GM23338 (cell line): ENCODE results near the gene ABCF2. TPM values are rescaled to one million over a fixed set of nuclear protein-coding genes. Genes with fewer than 3 reads are reported as not detected.

Source experiments
- ATAC-seq: fragments of 200-7000 bp; cut with Tn5 transposase; 3 replicates; pipeline ENCODE4 v1.9.1; 2020
- DNase-seq: peaks from one replicate; pipeline ENCODE4 v3.0.0-alpha.2; 2015; ENCODE audit warnings: low spot score
- H2AFZ ChIP-seq: fragments of 200-600 bp; sonication (generic); 2 replicates; pipeline ENCODE4 v1.8.0; 2016; ENCODE audit warnings: antibody characterized with exemption, mild to moderate bottlenecking, moderate library complexity
- H3F3A ChIP-seq: fragments of 200-600 bp; sonication (generic); replicated peaks from 2 replicates; pipeline ENCODE4 v1.8.0; 2017; ENCODE audit warnings: antibody characterized with exemption, mixed run types, low read depth
- H3K27ac ChIP-seq: fragments of 200-600 bp; sonication (generic); 2 replicates; pipeline ENCODE4 v1.6.1; 2016; ENCODE audit warnings: low read depth
- H3K27me3 ChIP-seq: fragments of 200-600 bp; sonication (generic); 2 replicates; pipeline ENCODE4 v1.8.0; 2016; ENCODE audit warnings: mild to moderate bottlenecking, mixed run types, moderate library complexity; ENCODE audit not compliant: insufficient read depth
- H3K36me3 ChIP-seq: fragments of 200-600 bp; sonication (generic); 2 replicates; pipeline ENCODE4 v1.8.0; 2016; ENCODE audit warnings: mild to moderate bottlenecking; ENCODE audit not compliant: insufficient read depth
- H3K4me1 ChIP-seq: fragments of 200-600 bp; sonication (generic); 2 replicates; pipeline ENCODE4 v1.8.0; 2016; ENCODE audit warnings: mild to moderate bottlenecking, moderate library complexity; ENCODE audit not compliant: insufficient read depth
- H3K4me2 ChIP-seq: fragments of 200-600 bp; sonication (generic); 2 replicates; pipeline ENCODE4 v1.7.1; 2017; ENCODE audit warnings: mixed run types
- H3K4me3 ChIP-seq: fragments of 200-600 bp; sonication (generic); 2 replicates; pipeline ENCODE4 v1.6.1; 2016; ENCODE audit warnings: mixed run types
- H3K79me2 ChIP-seq: fragments of 200-600 bp; sonication (generic); replicated peaks from 2 replicates; pipeline ENCODE4 v1.8.0; 2017; ENCODE audit warnings: mild to moderate bottlenecking; ENCODE audit not compliant: insufficient read depth
- H3K9me2 ChIP-seq: fragments of 200-600 bp; sonication (generic); 2 replicates; pipeline ENCODE4 v1.8.0; 2017; ENCODE audit not compliant: insufficient read depth
- H4K20me1 ChIP-seq: fragments of 200-600 bp; sonication (generic); replicated peaks from 2 replicates; pipeline ENCODE4 v1.8.0; 2017; ENCODE audit warnings: mild to moderate bottlenecking; ENCODE audit not compliant: insufficient read depth
- H3K27ac Mint-ChIP-seq: 2 replicates; pipeline ENCODE4 v1.8.0; 2020; ENCODE audit warnings: inconsistent platforms, mild to moderate bottlenecking, moderate library complexity, mixed read lengths
- H3K27me3 Mint-ChIP-seq: 3 replicates; pipeline ENCODE4 v1.8.0; 2022; ENCODE audit warnings: low read depth, mild to moderate bottlenecking, moderate library complexity, mixed read lengths, inconsistent platforms; ENCODE audit not compliant: insufficient read depth, poor library complexity
- H3K36me3 Mint-ChIP-seq: 3 replicates; pipeline ENCODE4 v1.8.0; 2021; ENCODE audit warnings: low read depth, mild to moderate bottlenecking, inconsistent platforms, moderate library complexity, mixed read lengths
- H3K4me1 Mint-ChIP-seq: 3 replicates; pipeline ENCODE4 v1.8.0; 2020; ENCODE audit warnings: mild to moderate bottlenecking, inconsistent platforms, mixed read lengths
- H3K4me3 Mint-ChIP-seq: 3 replicates; pipeline ENCODE4 v1.8.0; 2021; ENCODE audit warnings: moderate library complexity, mild to moderate bottlenecking, inconsistent platforms, mixed read lengths
- H3K9me3 Mint-ChIP-seq: 3 replicates; pipeline ENCODE4 v1.8.0; 2020; ENCODE audit warnings: moderate library complexity, mild to moderate bottlenecking, inconsistent platforms, mixed read lengths
- CREB1 ChIP-seq: fragments of 250-450 bp; sonication (Bioruptor Pico); IDR thresholded peaks from 2 replicates; pipeline ENCODE4 v1.5.0; 2020; ENCODE audit warnings: low read depth, mild to moderate bottlenecking, moderate library complexity
- CTCF ChIP-seq, 2 experiments: fragments of 200-600 bp in 1 of 2; sonication (generic) in 1 of 2; conservative IDR thresholded peaks; 2 replicates each; pipeline versions ENCODE4 v1.5.1 to v1.6.1; 2016 to 2017; ENCODE audit warnings: antibody characterized with exemption in 2 of 2, low read depth in 2 of 2, mild to moderate bottlenecking in 2 of 2, moderate library complexity in 1 of 2
- ETS1 ChIP-seq: IDR thresholded peaks from 2 replicates; pipeline ENCODE4 v1.6.1; 2016; ENCODE audit warnings: antibody characterized with exemption
- EZH2 ChIP-seq: fragments of 200-600 bp; sonication (generic); IDR thresholded peaks from one replicate; pipeline ENCODE4 v1.8.0; 2017; ENCODE audit warnings: antibody characterized with exemption, mild to moderate bottlenecking, low read depth; ENCODE audit not compliant: unreplicated experiment
- EZH2phosphoT487 ChIP-seq: fragments of 200-600 bp; sonication (generic); IDR thresholded peaks from one replicate; pipeline ENCODE4 v1.8.1; 2018; ENCODE audit warnings: antibody characterized with exemption; ENCODE audit not compliant: unreplicated experiment
- JUNB ChIP-seq: IDR thresholded peaks from one replicate; pipeline ENCODE4 v1.6.1; 2016; ENCODE audit warnings: antibody characterized with exemption; ENCODE audit not compliant: unreplicated experiment
- NANOG ChIP-seq: IDR thresholded peaks from 2 replicates; pipeline ENCODE4 v1.6.1; 2016; ENCODE audit warnings: antibody characterized with exemption, borderline replicate concordance
- POLR2AphosphoS5 ChIP-seq: IDR thresholded peaks from 2 replicates; pipeline ENCODE4 v1.6.1; 2016; ENCODE audit warnings: antibody characterized with exemption, low read depth
- REST ChIP-seq: IDR thresholded peaks from one replicate; pipeline ENCODE4 v1.6.1; 2018; ENCODE audit warnings: antibody characterized with exemption; ENCODE audit not compliant: unreplicated experiment
- STAT1 ChIP-seq: IDR thresholded peaks from one replicate; pipeline ENCODE4 v1.6.1; 2016; ENCODE audit warnings: antibody characterized with exemption; ENCODE audit not compliant: unreplicated experiment
- ZNF114 ChIP-seq: fragments of 250-450 bp; sonication (Bioruptor Pico); IDR thresholded peaks from 2 replicates; pipeline ENCODE4 v1.5.0; 2020; ENCODE audit warnings: mild to moderate bottlenecking, moderate library complexity
- ZNF331 ChIP-seq: fragments of 250-450 bp; sonication (Bioruptor Pico); IDR thresholded peaks from 2 replicates; pipeline ENCODE4 v1.5.0; 2020; ENCODE audit warnings: low read depth, mild to moderate bottlenecking, moderate library complexity
- polyA plus RNA-seq: library from polyadenylated mRNA; unstranded; fragments of >200 nt; fragmentation: Nextera tagmentation; extraction: Ambion mirVana; gene quantifications from 2 replicates; pipeline ENCODE4 v1.2.1, GENCODE V29; 2016
- total RNA-seq: library from RNA; depleted of rRNA; stranded (reverse); fragments of >200 nt; shearing (Covaris generic); gene quantifications from 2 replicates; pipeline ENCODE4 v1.2.3, GENCODE V29; 2014
- TF ChIP-seq, protein P1 (sequence below): fragments of 250-450 bp; sonication (Bioruptor Pico); IDR thresholded peaks from 2 replicates; pipeline ENCODE4 v1.5.0; 2020; ENCODE audit warnings: mild to moderate bottlenecking, moderate library complexity

Gene ABCF2
- total and polyA plus RNA-seq, 2 experiments from 2014 or later, result 18.7 to 58.7 TPM

- peaks cover 20% of the 10 kb centered on the region for H3K27me3 Mint-ChIP-seq
- ATAC-seq (no peak), DNase-seq (no peak)
- H3K27ac ChIP-seq, result no peak overlapping the region
- H3K4me1 Mint-ChIP-seq, result peaks cover 12% of the 10 kb centered on the region
- H3K27ac Mint-ChIP-seq, result no peak overlapping the region
- no peak overlapping the region for H3K4me3 ChIP-seq
- no peaks in the 10 kb centered on the region for H3K36me3 ChIP-seq
- H3K4me1 ChIP-seq, result no peaks in the 10 kb centered on the region
- H3K9me2 ChIP-seq, result 0 out of 2 replicates have a peak, but pooled peaks cover 5% of the 10 kb centered on the region
- no peak overlapping the region for H3K4me3 Mint-ChIP-seq
- no peak for TF ChIP-seq CREB1 (CRISPR knock-in tag)
- TF ChIP-seq CTCF (conservative IDR thresholded peaks at IDR 0.05; ENCODE audit: low read depth in 2 of 2), result no peak
- no peak for TF ChIP-seq NANOG
- TF ChIP-seq STAT1, result no peak
- no peak for TF ChIP-seq ZNF331 (CRISPR knock-in tag)
- TF ChIP-seq POLR2AphosphoS5, result no peak
- no peak for TF ChIP-seq EZH2phosphoT487
- TF ChIP-seq, protein P1, sequence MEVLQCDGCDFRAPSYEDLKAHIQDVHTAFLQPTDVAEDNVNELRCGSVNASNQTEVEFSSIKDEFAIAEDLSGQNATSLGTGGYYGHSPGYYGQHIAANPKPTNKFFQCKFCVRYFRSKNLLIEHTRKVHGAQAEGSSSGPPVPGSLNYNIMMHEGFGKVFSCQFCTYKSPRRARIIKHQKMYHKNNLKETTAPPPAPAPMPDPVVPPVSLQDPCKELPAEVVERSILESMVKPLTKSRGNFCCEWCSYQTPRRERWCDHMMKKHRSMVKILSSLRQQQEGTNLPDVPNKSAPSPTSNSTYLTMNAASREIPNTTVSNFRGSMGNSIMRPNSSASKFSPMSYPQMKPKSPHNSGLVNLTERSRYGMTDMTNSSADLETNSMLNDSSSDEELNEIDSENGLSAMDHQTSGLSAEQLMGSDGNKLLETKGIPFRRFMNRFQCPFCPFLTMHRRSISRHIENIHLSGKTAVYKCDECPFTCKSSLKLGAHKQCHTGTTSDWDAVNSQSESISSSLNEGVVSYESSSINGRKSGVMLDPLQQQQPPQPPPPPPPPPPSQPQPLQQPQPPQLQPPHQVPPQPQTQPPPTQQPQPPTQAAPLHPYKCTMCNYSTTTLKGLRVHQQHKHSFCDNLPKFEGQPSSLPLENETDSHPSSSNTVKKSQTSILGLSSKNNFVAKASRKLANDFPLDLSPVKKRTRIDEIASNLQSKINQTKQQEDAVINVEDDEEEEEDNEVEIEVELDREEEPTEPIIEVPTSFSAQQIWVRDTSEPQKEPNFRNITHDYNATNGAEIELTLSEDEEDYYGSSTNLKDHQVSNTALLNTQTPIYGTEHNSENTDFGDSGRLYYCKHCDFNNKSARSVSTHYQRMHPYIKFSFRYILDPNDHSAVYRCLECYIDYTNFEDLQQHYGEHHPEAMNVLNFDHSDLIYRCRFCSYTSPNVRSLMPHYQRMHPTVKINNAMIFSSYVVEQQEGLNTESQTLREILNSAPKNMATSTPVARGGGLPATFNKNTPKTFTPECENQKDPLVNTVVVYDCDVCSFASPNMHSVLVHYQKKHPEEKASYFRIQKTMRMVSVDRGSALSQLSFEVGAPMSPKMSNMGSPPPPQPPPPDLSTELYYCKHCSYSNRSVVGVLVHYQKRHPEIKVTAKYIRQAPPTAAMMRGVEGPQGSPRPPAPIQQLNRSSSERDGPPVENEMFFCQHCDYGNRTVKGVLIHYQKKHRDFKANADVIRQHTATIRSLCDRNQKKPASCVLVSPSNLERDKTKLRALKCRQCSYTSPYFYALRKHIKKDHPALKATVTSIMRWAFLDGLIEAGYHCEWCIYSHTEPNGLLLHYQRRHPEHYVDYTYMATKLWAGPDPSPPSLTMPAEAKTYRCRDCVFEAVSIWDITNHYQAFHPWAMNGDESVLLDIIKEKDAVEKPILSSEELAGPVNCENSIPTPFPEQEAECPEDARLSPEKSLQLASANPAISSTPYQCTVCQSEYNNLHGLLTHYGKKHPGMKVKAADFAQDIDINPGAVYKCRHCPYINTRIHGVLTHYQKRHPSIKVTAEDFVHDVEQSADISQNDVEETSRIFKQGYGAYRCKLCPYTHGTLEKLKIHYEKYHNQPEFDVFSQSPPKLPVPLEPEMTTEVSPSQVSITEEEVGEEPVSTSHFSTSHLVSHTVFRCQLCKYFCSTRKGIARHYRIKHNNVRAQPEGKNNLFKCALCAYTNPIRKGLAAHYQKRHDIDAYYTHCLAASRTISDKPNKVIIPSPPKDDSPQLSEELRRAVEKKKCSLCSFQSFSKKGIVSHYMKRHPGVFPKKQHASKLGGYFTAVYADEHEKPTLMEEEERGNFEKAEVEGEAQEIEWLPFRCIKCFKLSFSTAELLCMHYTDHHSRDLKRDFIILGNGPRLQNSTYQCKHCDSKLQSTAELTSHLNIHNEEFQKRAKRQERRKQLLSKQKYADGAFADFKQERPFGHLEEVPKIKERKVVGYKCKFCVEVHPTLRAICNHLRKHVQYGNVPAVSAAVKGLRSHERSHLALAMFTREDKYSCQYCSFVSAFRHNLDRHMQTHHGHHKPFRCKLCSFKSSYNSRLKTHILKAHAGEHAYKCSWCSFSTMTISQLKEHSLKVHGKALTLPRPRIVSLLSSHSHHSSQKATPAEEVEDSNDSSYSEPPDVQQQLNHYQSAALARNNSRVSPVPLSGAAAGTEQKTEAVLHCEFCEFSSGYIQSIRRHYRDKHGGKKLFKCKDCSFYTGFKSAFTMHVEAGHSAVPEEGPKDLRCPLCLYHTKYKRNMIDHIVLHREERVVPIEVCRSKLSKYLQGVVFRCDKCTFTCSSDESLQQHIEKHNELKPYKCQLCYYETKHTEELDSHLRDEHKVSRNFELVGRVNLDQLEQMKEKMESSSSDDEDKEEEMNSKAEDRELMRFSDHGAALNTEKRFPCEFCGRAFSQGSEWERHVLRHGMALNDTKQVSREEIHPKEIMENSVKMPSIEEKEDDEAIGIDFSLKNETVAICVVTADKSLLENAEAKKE (CRISPR knock-in tag), result no peak
- no peak for TF ChIP-seq REST
- TF ChIP-seq ZNF114 (CRISPR knock-in tag), result no peak
- TF ChIP-seq JUNB, result no peak
- no peak for TF ChIP-seq ETS1
- TF ChIP-seq EZH2, result no peak
- H3K27me3 ChIP-seq, result peaks cover 20% of the 10 kb centered on the region
- H4K20me1 ChIP-seq, result no peaks in the 10 kb centered on the region
- peaks cover 10% of the 10 kb centered on the region; the same call in 2 of the 3 replicates for H3K9me3 Mint-ChIP-seq
- 0 out of 3 replicates have a peak, but pooled peaks cover 3% of the 10 kb centered on the region for H3K36me3 Mint-ChIP-seq
- no peaks in the 10 kb centered on the region for H3K79me2 ChIP-seq
- no peaks in the 10 kb centered on the region for H3F3A ChIP-seq
- no peak overlapping the region for H3K4me2 ChIP-seq
- H2AFZ ChIP-seq, result no peak overlapping the region
Measured at GRCh38 chr7:151179287-151179860, 47.6 kb downstream of the ABCF2 start.
